Panc1 (cell line): ENCODE results near the gene GMCL2. TPM values are rescaled to one million over a fixed set of nuclear protein-coding genes. Genes with fewer than 3 reads are reported as not detected.

Source experiments
- ATAC-seq: fragments of 200-7000 bp; cut with Tn5 transposase; 2 replicates; pipeline ENCODE4 v1.9.1; 2020; ENCODE audit warnings: mild to moderate bottlenecking, moderate library complexity
- BruUV-seq: library from RNA; stranded (reverse); fragments of 400-500 nt; replicated peaks from 2 replicates; lab custom pipeline; 2021; lab: Mats Ljungman, UMichigan
- CTCF ChIA-PET: fragments of 300-600 bp; sonication (Branson Sonifier 250); formaldehyde crosslinking; loops from one replicate; lab custom pipeline; 2022; ENCODE audit warnings: antibody characterized with exemption; lab: Charles Lee
- POLR2A ChIA-PET: fragments of 300-600 bp; sonication (Branson Sonifier 250); formaldehyde crosslinking; loops from one replicate; lab custom pipeline; 2022; ENCODE audit warnings: antibody characterized with exemption; lab: Charles Lee
- DNase-seq: peaks from one replicate; pipeline ENCODE4 v3.0.0-alpha.2; 2010; ENCODE audit warnings: low read depth, low spot score
- H3K27ac ChIP-seq: 2 replicates; pipeline ENCODE4 v1.5.1; 2011; ENCODE audit warnings: mild to moderate bottlenecking, low read length, inconsistent platforms
- H3K27me3 ChIP-seq: fragments of 200-500 bp; sonication (Bioruptor generic); 2 replicates; pipeline ENCODE4 v1.6.0; 2014; ENCODE audit warnings: low read length, inconsistent platforms; ENCODE audit not compliant: control insufficient read depth, insufficient read depth
- H3K36me3 ChIP-seq: fragments of 200-500 bp; sonication (Bioruptor generic); 2 replicates; pipeline ENCODE4 v1.5.1; 2014; ENCODE audit warnings: inconsistent platforms, mild to moderate bottlenecking, low read length, moderate library complexity; ENCODE audit not compliant: control insufficient read depth, insufficient read depth
- H3K4me1 ChIP-seq: 2 replicates; pipeline ENCODE4 v1.5.1; 2011; ENCODE audit warnings: inconsistent platforms, mild to moderate bottlenecking, low read length, moderate library complexity; ENCODE audit not compliant: control insufficient read depth, insufficient read depth
- H3K4me3 ChIP-seq, 2 experiments: 2 replicates each; pipeline ENCODE4 v1.5.1; 2011 to 2012; ENCODE audit warnings: low read depth in 2 of 2, low read length in 2 of 2, mild to moderate bottlenecking in 2 of 2, inconsistent platforms in 1 of 2, moderate library complexity in 1 of 2
- H3K9me3 ChIP-seq: fragments of 200-500 bp; sonication (Bioruptor generic); 2 replicates; pipeline ENCODE4 v1.5.1; 2014; ENCODE audit warnings: low read depth, mild to moderate bottlenecking, inconsistent platforms, low read length, moderate library complexity; ENCODE audit not compliant: control insufficient read depth, insufficient read depth
- POLR2AphosphoS5 ChIP-seq: IDR thresholded peaks from 2 replicates; pipeline ENCODE4 v1.6.1; 2012; ENCODE audit warnings: mild to moderate bottlenecking, low read depth, low read length, moderate library complexity
- SIN3A ChIP-seq: IDR thresholded peaks from 2 replicates; pipeline ENCODE4 v1.6.1; 2012; ENCODE audit warnings: low read depth, mild to moderate bottlenecking, low read length, moderate library complexity, borderline replicate concordance; ENCODE audit not compliant: insufficient read depth
- TCF7L2 ChIP-seq: IDR thresholded peaks from 2 replicates; pipeline ENCODE4 v1.6.1; 2011; ENCODE audit warnings: mild to moderate bottlenecking, low read depth, low read length, inconsistent platforms
- in situ Hi-C: cut with HindIII; loops from 2 replicates; pipeline ENCODE4 v1.10.0; 2016; ENCODE audit warnings: low sequenced_read_pairs, low pct_unique_long_range_greater_than_20kb
- intact Hi-C: fragments of 100-400 bp; cut with micrococcal nuclease; formaldehyde crosslinking; loops from one replicate; pipeline ENCODE4 v1.10.0; 2022; ENCODE audit not compliant: unreplicated experiment
- total RNA-seq: library from RNA; stranded (reverse); gene quantifications from one replicate; pipeline ENCODE4 v1.2.1, GENCODE V29; 2021; ENCODE audit not compliant: unreplicated experiment
- TF ChIP-seq, protein P1 (sequence below): fragments of 450-650 bp; IDR thresholded peaks from 2 replicates; pipeline ENCODE4 v1.5.1; 2017; ENCODE audit warnings: mild to moderate bottlenecking
- TF ChIP-seq, protein P2 (sequence below), 2 experiments: IDR thresholded peaks; 2 replicates each; pipeline ENCODE4 v1.6.1; 2011 to 2012; ENCODE audit warnings: low read depth in 2 of 2, control low read depth in 1 of 2, low read length in 1 of 2, mild to moderate bottlenecking in 1 of 2, moderate library complexity in 1 of 2; ENCODE audit not compliant: insufficient read depth in 1 of 2

GMCL2 gene
- total RNA-seq, 1 experiment from 2014 or later, result not detected

DNA sequence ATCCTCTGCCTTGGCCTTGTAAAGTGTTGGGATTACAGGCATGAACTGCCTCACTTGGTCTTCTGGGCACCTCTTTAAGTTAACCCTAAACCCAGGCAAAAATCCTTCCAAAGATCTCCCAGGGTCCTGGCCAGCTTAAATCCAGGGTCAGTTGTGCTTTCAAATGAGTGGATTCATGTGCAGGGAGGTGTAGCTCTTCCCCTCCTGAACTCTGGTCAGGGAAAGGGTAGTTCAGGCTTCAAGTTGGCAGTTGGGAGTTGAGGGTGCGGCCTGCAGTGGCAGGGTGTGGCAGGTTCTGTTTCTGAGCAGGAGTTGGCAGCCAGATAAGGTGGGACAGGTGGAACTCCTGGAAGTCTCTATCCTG is 20.7 kb upstream of the GMCL2 start:
- Histone ChIP-seq H3K9me3 (no peaks in the 10 kb centered on the region), H3K36me3 (peaks cover 27% of the 10 kb centered on the region), H3K4me3 (no peak overlapping the region), H3K27ac (peak overlapping the region; percentile 3; the same call in 1 of the 2 replicates), H3K27me3 (no peaks in the 10 kb centered on the region), H3K4me1 (peaks cover 38% of the 10 kb centered on the region)
- DNase-seq (no peak), ATAC-seq (no peak)
- intact Hi-C loops (no loop called here), in situ Hi-C loops (no loop called here)
- ChIA-PET CTCF (interaction anchor here (1.2 kb wide), 1 partner anchor 27 kb away, joined by 3 read pairs; no protein-coding TSS in a partner anchor), POLR2A (no interaction called here)
- BruUV-seq, result no TSS peak
- TF ChIP-seq SIN3A, result no peak
- no peak for TF ChIP-seq TCF7L2
- TF ChIP-seq, protein P1, sequence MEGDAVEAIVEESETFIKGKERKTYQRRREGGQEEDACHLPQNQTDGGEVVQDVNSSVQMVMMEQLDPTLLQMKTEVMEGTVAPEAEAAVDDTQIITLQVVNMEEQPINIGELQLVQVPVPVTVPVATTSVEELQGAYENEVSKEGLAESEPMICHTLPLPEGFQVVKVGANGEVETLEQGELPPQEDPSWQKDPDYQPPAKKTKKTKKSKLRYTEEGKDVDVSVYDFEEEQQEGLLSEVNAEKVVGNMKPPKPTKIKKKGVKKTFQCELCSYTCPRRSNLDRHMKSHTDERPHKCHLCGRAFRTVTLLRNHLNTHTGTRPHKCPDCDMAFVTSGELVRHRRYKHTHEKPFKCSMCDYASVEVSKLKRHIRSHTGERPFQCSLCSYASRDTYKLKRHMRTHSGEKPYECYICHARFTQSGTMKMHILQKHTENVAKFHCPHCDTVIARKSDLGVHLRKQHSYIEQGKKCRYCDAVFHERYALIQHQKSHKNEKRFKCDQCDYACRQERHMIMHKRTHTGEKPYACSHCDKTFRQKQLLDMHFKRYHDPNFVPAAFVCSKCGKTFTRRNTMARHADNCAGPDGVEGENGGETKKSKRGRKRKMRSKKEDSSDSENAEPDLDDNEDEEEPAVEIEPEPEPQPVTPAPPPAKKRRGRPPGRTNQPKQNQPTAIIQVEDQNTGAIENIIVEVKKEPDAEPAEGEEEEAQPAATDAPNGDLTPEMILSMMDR, result no peak
- TF ChIP-seq POLR2AphosphoS5, result no peak
- TF ChIP-seq, protein P2, sequence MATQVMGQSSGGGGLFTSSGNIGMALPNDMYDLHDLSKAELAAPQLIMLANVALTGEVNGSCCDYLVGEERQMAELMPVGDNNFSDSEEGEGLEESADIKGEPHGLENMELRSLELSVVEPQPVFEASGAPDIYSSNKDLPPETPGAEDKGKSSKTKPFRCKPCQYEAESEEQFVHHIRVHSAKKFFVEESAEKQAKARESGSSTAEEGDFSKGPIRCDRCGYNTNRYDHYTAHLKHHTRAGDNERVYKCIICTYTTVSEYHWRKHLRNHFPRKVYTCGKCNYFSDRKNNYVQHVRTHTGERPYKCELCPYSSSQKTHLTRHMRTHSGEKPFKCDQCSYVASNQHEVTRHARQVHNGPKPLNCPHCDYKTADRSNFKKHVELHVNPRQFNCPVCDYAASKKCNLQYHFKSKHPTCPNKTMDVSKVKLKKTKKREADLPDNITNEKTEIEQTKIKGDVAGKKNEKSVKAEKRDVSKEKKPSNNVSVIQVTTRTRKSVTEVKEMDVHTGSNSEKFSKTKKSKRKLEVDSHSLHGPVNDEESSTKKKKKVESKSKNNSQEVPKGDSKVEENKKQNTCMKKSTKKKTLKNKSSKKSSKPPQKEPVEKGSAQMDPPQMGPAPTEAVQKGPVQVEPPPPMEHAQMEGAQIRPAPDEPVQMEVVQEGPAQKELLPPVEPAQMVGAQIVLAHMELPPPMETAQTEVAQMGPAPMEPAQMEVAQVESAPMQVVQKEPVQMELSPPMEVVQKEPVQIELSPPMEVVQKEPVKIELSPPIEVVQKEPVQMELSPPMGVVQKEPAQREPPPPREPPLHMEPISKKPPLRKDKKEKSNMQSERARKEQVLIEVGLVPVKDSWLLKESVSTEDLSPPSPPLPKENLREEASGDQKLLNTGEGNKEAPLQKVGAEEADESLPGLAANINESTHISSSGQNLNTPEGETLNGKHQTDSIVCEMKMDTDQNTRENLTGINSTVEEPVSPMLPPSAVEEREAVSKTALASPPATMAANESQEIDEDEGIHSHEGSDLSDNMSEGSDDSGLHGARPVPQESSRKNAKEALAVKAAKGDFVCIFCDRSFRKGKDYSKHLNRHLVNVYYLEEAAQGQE (IDR thresholded peaks at IDR 0.05; ENCODE audit: insufficient read depth in 1 of 2, low read depth in 2 of 2, low read length in 1 of 2), result no peak

DNA sequence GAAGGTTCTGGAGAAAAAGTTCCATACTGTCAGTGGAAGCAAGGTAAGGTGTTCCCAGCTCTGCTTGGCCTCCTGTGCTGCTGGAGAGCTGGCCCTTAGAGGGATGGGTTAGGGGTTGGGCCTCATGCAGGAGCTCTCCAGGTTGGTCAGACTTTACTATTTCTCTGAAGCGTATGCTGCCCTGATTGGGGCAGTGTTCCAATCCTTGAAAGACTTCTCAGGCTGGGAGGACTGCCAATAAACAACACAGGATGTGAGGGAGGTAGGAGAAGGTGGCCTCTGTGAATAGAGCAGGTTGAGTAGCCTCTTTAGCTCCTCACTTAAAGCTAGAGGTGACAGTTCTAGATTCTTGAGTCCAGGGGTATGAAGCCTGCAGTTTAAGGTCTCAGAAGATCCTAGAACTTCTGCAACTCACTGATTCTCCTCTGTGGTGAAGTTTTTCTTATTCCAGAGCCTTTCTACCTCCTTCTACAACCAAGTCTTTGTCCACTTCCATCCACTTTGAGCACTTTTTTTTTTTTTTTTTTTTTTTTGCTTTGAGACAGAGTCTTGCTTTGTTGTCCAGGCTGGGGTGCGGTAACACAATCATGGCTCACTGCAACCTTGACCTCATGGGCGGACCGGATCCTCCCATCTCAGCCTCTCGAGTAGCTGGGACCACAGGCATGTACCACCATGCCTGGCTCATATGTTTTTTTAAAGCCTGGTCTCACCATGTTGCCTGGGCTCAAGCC is 20.2 kb upstream of the GMCL2 start:
- H3K4me3 ChIP-seq, result peak overlapping the region; percentile 92 to 97; a peak in 2 of 4 replicates
- ATAC-seq, result no peak
- POLR2A ChIA-PET, result interaction anchor here (0.5 kb wide), 1 partner anchor 29 kb away, joined by 6 read pairs; no protein-coding TSS in a partner anchor
- no peaks in the 10 kb centered on the region for H3K27me3 ChIP-seq
- in situ Hi-C loops (no loop called here), intact Hi-C loops (no loop called here)
- H3K36me3 ChIP-seq, result peaks cover 25% of the 10 kb centered on the region
- TF ChIP-seq POLR2AphosphoS5 (no peak; the same call in 1 of the 2 replicates), SIN3A (no peak), TCF7L2 (no peak)
- TF ChIP-seq, protein P1, result no peak
- TF ChIP-seq, protein P2 (IDR thresholded peaks at IDR 0.05; ENCODE audit: insufficient read depth in 1 of 2, low read depth in 2 of 2, low read length in 1 of 2), result no peak
- BruUV-seq, result no TSS peak
- DNase-seq, result no peak
- peaks cover 38% of the 10 kb centered on the region for H3K4me1 ChIP-seq
- no peaks in the 10 kb centered on the region for H3K9me3 ChIP-seq
- H3K27ac ChIP-seq, result peak overlapping the region; percentile 50; the same call in 1 of the 2 replicates
- CTCF ChIA-PET, result interaction anchor here (0.7 to 1.2 kb wide), 2 partner anchors 28 to 1002 kb away, joined by 3 to 8 read pairs; no protein-coding TSS in a partner anchor
